HepG2 (cell line): Measurements from ENCODE around the gene HAPLN2. TPM values are rescaled to one million over a fixed set of nuclear protein-coding genes. Genes with fewer than 3 reads are reported as not detected.

Experiments
- AGO1 ChIP-seq: fragments of 200-400 bp; formaldehyde crosslinking; IDR thresholded peaks from 2 replicates; pipeline ENCODE4 v1.6.1; 2017; ENCODE audit warnings: mild to moderate bottlenecking, low read depth, low read length, moderate library complexity; ENCODE audit not compliant: poor library complexity, severe bottlenecking
- BORCS8-MEF2B ChIP-seq: sonication (generic); formaldehyde crosslinking; IDR thresholded peaks from 2 replicates; pipeline ENCODE4 v1.8.0; 2022; ENCODE audit warnings: mild to moderate bottlenecking, missing genetic modification reagents
- HDAC6 ChIP-seq: fragments of 200-600 bp; sonication (generic); IDR thresholded peaks from 2 replicates; pipeline ENCODE4 v1.7.0; 2017; ENCODE audit warnings: mild to moderate bottlenecking, antibody characterized with exemption, low read length, low read depth
- KDM5B ChIP-seq: sonication (generic); formaldehyde crosslinking; IDR thresholded peaks from 2 replicates; pipeline ENCODE4 v1.4.0; 2020; ENCODE audit warnings: missing genetic modification reagents, mild to moderate bottlenecking, borderline replicate concordance
- MED8 ChIP-seq: sonication (generic); formaldehyde crosslinking; IDR thresholded peaks from 2 replicates; pipeline ENCODE4 v1.8.1; 2023; ENCODE audit warnings: mild to moderate bottlenecking, missing genetic modification reagents; ENCODE audit not compliant: insufficient replicate concordance
- MEF2D ChIP-seq: sonication (generic); formaldehyde crosslinking; IDR thresholded peaks from 2 replicates; pipeline ENCODE4 v1.5.1; 2020; ENCODE audit warnings: mild to moderate bottlenecking, missing genetic modification reagents
- NFKB2 ChIP-seq: sonication (generic); formaldehyde crosslinking; IDR thresholded peaks from 2 replicates; pipeline ENCODE4 v1.4.0; 2020; ENCODE audit warnings: missing genetic modification reagents, borderline replicate concordance
- PHF8 ChIP-seq: sonication (generic); formaldehyde crosslinking; IDR thresholded peaks from 2 replicates; pipeline ENCODE4 v1.5.0; 2020; ENCODE audit warnings: missing genetic modification reagents
- PLSCR1 ChIP-seq: sonication (generic); formaldehyde crosslinking; IDR thresholded peaks from 2 replicates; pipeline ENCODE4 v1.5.0; 2020; ENCODE audit warnings: missing genetic modification reagents, mild to moderate bottlenecking, borderline replicate concordance
- REL ChIP-seq: sonication (generic); formaldehyde crosslinking; conservative IDR thresholded peaks from 2 replicates; pipeline ENCODE4 v1.8.0; 2022; ENCODE audit warnings: mild to moderate bottlenecking, missing genetic modification reagents, moderate library complexity
- TBX3 ChIP-seq: fragments of 450-650 bp; IDR thresholded peaks from 2 replicates; pipeline ENCODE4 v1.6.1; 2017; ENCODE audit warnings: antibody characterized with exemption, mild to moderate bottlenecking, inconsistent platforms, borderline replicate concordance
- ZFP82 ChIP-seq: sonication (generic); formaldehyde crosslinking; IDR thresholded peaks from 2 replicates; pipeline ENCODE4 v1.5.1; 2020; ENCODE audit warnings: mild to moderate bottlenecking, missing genetic modification reagents, borderline replicate concordance
- ZMYM4 ChIP-seq: sonication (generic); formaldehyde crosslinking; IDR thresholded peaks from 2 replicates; pipeline ENCODE4 v1.8.1; 2023; ENCODE audit warnings: mild to moderate bottlenecking, missing genetic modification reagents
- ZNF20 ChIP-seq: sonication (generic); formaldehyde crosslinking; IDR thresholded peaks from 2 replicates; pipeline ENCODE4 v1.4.0; 2020; ENCODE audit warnings: mild to moderate bottlenecking, moderate library complexity, missing genetic modification reagents
- ZNF597 ChIP-seq: sonication (generic); formaldehyde crosslinking; IDR thresholded peaks from 2 replicates; pipeline ENCODE4 v1.5.0; 2020; ENCODE audit warnings: missing genetic modification reagents
- ZNF615 ChIP-seq: sonication (generic); formaldehyde crosslinking; IDR thresholded peaks from 2 replicates; pipeline ENCODE4 v1.5.0; 2020; ENCODE audit warnings: mild to moderate bottlenecking, missing genetic modification reagents, borderline replicate concordance
- ZNF670 ChIP-seq: sonication (generic); formaldehyde crosslinking; IDR thresholded peaks from 2 replicates; pipeline ENCODE4 v1.8.0; 2022; ENCODE audit warnings: mild to moderate bottlenecking, missing genetic modification reagents, borderline replicate concordance
- ZNF816 ChIP-seq: sonication (generic); formaldehyde crosslinking; IDR thresholded peaks from 2 replicates; pipeline ENCODE4 v1.8.0; 2022; ENCODE audit warnings: missing genetic modification reagents, mild to moderate bottlenecking, borderline replicate concordance
- ZNF83 ChIP-seq: sonication (generic); formaldehyde crosslinking; IDR thresholded peaks from 2 replicates; pipeline ENCODE4 v1.4.0; 2020; ENCODE audit warnings: missing genetic modification reagents, mild to moderate bottlenecking, borderline replicate concordance
- ZNF891 ChIP-seq: sonication (generic); formaldehyde crosslinking; IDR thresholded peaks from 2 replicates; pipeline ENCODE4 v1.5.0; 2020; ENCODE audit warnings: mild to moderate bottlenecking, missing genetic modification reagents
- ZSCAN30 ChIP-seq: sonication (generic); formaldehyde crosslinking; IDR thresholded peaks from 2 replicates; pipeline ENCODE4 v1.5.0; 2020; ENCODE audit warnings: mild to moderate bottlenecking, missing genetic modification reagents
- polyA plus RNA-seq, 8 experiments: library from polyadenylated mRNA; depleted of rRNA in 3 of 8; stranded (reverse) in 7 of 8; unstranded in 1 of 8; fragments of >200 nt; fragmentation: Illumina TruSeq in 4 of 8; extraction: Trizol in 4 of 8; gene quantifications; 2 replicates each; pipeline versions ENCODE4 v1.2.1 to v1.2.3, GENCODE V29; 2011 to 2016; ENCODE audit warnings: low read depth in 4 of 8, missing spikeins in 1 of 8, mixed read lengths in 1 of 8; ENCODE audit not compliant: insufficient read depth in 1 of 8
- total RNA-seq, 5 experiments: library from RNA; depleted of rRNA; stranded (reverse); fragments of >200 nt; fragmentation: Illumina TruSeq; extraction: Trizol; gene quantifications; 2 replicates each; pipeline ENCODE4 v1.2.3, GENCODE V29; 2016; ENCODE audit warnings: low read depth in 1 of 5
- TF ChIP-seq, protein P1 (sequence below): sonication (generic); formaldehyde crosslinking; IDR thresholded peaks from 2 replicates; pipeline ENCODE4 v1.5.1; 2020; ENCODE audit warnings: missing genetic modification reagents, mild to moderate bottlenecking, borderline replicate concordance
- TF ChIP-seq, protein P2 (sequence below): sonication (generic); formaldehyde crosslinking; IDR thresholded peaks from 2 replicates; pipeline ENCODE4 v1.4.0; 2020; ENCODE audit warnings: missing genetic modification reagents

Gene HAPLN2
- total and polyA plus RNA-seq, 2 of the 13 experiments (the other 11 are each of a cell fraction or from before 2014, with no cell fraction given): not detected

DNA sequence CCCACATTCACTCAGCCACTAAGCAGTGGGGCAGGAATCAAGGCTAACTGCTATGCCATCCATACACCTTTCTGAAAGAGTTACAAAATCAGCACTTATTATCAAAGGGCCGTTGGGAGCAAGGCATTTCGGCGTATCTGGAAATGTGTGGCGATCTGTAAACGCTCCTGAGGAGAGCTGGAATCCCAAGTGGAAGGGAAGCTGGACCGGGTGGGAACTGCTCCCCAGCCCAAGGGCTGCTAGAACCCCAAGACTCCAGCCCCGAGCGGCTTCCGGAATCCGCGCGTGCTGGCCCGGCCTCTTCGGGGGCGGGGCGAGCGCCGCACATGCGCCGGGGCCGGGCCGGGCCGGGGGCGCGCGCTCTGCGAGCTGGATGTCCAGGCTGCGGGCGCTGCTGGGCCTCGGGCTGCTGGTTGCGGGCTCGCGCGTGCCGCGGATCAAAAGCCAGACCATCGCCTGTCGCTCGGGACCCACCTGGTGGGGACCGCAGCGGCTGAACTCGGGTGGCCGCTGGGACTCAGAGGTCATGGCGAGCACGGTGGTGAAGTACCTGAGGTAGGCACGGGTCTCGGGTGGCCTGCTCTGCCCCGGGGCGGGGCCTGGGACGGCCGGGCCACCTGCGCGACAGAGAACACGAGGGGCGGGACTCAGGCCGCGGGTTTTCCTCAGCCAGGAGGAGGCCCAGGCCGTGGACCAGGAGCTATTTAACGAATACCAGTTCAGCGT is 27.6 kb upstream of the HAPLN2 start, which contains the start of gene NAXE (continued):
- peak; percentile 92 for TF ChIP-seq AGO1
- TF ChIP-seq ZNF20 (CRISPR knock-in tag): no peak
- no peak for TF ChIP-seq ZNF83 (CRISPR knock-in tag)
- no peak for TF ChIP-seq ZNF597 (CRISPR knock-in tag)
- TF ChIP-seq ZSCAN30 (CRISPR knock-in tag): peak; percentile 89; the same call in 1 of the 2 replicates
- no peak for TF ChIP-seq REL (CRISPR knock-in tag)
- no peak for TF ChIP-seq TBX3
- peak; percentile 96 for TF ChIP-seq PHF8 (CRISPR knock-in tag)
- peak; percentile 19; the same call in 1 of the 2 replicates for TF ChIP-seq NFKB2
- peak; percentile 86 for TF ChIP-seq ZNF816
- TF ChIP-seq PLSCR1: no peak
- peak; percentile 71; the same call in 1 of the 2 replicates for TF ChIP-seq ZFP82 (CRISPR knock-in tag)
- peak; percentile 15; the same call in 1 of the 2 replicates for TF ChIP-seq ZMYM4 (CRISPR knock-in tag)
- TF ChIP-seq KDM5B (CRISPR knock-in tag): peak; percentile 70; the same call in 1 of the 2 replicates
- no peak for TF ChIP-seq MED8
- TF ChIP-seq BORCS8-MEF2B (CRISPR knock-in tag): no peak
- TF ChIP-seq, protein P1, sequence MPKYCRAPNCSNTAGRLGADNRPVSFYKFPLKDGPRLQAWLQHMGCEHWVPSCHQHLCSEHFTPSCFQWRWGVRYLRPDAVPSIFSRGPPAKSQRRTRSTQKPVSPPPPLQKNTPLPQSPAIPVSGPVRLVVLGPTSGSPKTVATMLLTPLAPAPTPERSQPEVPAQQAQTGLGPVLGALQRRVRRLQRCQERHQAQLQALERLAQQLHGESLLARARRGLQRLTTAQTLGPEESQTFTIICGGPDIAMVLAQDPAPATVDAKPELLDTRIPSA (CRISPR knock-in tag): no peak; the same call in 1 of the 2 replicates
- no peak for TF ChIP-seq ZNF615 (CRISPR knock-in tag)
- no peak; the same call in 1 of the 2 replicates for TF ChIP-seq ZNF891 (CRISPR knock-in tag)
- no peak; the same call in 1 of the 2 replicates for TF ChIP-seq MEF2D
- TF ChIP-seq, protein P2, sequence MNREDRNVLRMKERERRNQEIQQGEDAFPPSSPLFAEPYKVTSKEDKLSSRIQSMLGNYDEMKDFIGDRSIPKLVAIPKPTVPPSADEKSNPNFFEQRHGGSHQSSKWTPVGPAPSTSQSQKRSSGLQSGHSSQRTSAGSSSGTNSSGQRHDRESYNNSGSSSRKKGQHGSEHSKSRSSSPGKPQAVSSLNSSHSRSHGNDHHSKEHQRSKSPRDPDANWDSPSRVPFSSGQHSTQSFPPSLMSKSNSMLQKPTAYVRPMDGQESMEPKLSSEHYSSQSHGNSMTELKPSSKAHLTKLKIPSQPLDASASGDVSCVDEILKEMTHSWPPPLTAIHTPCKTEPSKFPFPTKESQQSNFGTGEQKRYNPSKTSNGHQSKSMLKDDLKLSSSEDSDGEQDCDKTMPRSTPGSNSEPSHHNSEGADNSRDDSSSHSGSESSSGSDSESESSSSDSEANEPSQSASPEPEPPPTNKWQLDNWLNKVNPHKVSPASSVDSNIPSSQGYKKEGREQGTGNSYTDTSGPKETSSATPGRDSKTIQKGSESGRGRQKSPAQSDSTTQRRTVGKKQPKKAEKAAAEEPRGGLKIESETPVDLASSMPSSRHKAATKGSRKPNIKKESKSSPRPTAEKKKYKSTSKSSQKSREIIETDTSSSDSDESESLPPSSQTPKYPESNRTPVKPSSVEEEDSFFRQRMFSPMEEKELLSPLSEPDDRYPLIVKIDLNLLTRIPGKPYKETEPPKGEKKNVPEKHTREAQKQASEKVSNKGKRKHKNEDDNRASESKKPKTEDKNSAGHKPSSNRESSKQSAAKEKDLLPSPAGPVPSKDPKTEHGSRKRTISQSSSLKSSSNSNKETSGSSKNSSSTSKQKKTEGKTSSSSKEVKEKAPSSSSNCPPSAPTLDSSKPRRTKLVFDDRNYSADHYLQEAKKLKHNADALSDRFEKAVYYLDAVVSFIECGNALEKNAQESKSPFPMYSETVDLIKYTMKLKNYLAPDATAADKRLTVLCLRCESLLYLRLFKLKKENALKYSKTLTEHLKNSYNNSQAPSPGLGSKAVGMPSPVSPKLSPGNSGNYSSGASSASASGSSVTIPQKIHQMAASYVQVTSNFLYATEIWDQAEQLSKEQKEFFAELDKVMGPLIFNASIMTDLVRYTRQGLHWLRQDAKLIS (CRISPR knock-in tag): no peak
- TF ChIP-seq HDAC6: no peak
- TF ChIP-seq ZNF670 (CRISPR knock-in tag): peak; percentile 65
